ENCODE results near the gene CNOT4.

DNA sequence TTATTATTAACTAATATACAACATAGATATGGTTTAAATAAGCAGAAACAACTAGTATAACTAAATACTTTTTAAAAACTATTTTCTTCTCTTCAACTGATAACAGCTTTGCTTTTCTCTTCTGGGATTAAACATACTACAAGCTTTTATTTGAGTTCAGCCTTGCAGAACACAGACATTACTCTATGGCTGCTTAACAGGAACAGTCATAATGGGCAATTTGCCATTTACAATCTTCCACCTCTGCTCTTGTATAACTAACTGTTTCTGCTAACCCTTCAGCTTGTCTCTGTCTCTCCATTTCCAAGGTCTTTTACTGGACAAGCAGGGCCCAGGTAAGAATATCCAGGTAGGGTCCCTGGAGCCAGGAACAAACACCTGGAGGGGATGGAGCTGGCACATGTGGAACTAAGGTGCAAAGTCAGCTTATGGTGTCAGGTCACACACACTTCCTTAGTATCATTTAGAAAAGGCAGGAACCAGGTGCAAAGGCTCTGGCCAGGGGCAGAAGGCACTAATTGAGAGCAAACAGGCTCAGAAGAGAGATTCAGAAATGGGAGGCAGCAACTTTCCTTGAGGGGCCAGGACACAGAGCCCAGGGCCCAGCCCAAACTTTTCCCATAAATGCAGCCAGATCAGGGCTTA, 183.1 kb downstream of the CNOT4 start:
- TF ChIP-seq CTCF (conservative IDR thresholded peaks at IDR 0.05 in 1 of 2, IDR thresholded peaks at IDR 0.05 in 1 of 2; ENCODE audit: low read depth in 1 of 2, low read length in 2 of 2) (no peak), EZH2 (IDR thresholded peaks at IDR 0.05; ENCODE audit: low read length, missing control alignments) (no peak)

Measured in fibroblast of lung (primary cell).